Measurements from ENCODE around the gene UBL4A. TPM values are rescaled to one million over a fixed set of nuclear protein-coding genes. Genes with fewer than 3 reads are reported as not detected.

UBL4A gene
- total RNA-seq, 4 donors from 2014 or later, result 26.7 to 32.6 (median 30.1) TPM

DNA sequence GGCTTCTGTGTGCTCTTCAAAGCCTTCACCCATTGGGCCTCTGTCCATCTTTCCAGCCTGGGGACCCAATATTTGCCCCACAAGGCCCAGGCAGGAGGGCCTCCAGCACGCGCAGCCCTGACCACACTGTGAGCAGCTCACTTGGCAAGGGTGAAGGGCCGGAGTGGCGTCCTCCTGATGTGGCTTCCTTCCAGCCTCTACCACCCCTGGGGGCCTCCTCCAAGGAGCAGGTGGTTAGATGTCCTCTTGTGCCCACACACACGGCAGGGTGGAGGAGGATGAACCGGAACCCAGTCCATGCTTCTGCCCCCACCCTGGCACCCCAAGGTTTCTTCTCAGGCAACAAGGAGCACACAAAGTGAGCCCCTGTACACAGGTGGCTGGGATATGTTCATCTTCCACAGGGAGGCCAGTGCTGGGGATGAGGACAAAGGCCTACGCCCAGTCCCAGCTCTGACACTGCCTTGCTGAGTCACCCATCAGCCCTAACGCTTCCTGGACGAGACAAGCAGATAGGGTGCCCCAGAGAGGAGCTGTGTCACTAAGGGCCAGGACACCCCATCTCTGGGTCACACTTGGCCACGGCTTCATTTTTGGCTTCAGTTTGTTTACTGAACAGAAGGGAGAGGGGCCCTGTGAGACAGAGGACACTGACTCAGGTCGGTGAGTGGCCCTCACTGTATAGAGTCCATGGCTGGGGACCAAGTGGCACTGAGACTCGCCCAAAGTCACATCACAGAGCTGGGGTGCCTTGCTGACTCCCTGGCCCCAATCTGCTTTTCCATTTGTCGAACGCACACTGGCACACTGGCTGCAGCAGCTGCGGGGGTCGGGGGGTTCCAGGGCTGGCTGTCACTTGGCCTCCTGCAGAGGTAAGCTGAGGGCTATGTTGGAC, 1.9 kb downstream of the UBL4A start:
- TF ChIP-seq, protein P1, sequence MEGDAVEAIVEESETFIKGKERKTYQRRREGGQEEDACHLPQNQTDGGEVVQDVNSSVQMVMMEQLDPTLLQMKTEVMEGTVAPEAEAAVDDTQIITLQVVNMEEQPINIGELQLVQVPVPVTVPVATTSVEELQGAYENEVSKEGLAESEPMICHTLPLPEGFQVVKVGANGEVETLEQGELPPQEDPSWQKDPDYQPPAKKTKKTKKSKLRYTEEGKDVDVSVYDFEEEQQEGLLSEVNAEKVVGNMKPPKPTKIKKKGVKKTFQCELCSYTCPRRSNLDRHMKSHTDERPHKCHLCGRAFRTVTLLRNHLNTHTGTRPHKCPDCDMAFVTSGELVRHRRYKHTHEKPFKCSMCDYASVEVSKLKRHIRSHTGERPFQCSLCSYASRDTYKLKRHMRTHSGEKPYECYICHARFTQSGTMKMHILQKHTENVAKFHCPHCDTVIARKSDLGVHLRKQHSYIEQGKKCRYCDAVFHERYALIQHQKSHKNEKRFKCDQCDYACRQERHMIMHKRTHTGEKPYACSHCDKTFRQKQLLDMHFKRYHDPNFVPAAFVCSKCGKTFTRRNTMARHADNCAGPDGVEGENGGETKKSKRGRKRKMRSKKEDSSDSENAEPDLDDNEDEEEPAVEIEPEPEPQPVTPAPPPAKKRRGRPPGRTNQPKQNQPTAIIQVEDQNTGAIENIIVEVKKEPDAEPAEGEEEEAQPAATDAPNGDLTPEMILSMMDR (IDR thresholded peaks at IDR 0.05; ENCODE audit: low read depth), result no peak

DNA sequence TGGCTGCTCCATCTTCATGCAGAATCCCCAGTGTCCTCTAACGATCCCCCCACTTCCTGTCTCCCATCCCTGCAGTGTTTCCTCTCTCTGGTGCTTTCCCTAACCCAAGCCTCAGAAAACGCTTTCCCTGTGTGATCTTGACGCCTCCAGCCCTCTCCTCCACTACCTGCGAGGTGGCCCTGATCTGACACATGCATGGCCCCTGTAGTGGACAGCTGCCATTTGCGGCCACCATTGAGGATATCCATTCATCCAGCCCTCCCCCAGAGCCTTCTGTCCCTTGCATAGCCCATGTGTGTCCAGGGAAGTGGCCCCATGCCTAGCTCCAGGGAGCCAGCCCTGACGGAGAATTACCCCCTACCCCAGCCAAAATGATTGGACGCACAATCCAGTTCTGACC, 3.1 kb downstream of the UBL4A start:
- TF ChIP-seq, protein P1 (IDR thresholded peaks at IDR 0.05; ENCODE audit: low read depth), result no peak

DNA sequence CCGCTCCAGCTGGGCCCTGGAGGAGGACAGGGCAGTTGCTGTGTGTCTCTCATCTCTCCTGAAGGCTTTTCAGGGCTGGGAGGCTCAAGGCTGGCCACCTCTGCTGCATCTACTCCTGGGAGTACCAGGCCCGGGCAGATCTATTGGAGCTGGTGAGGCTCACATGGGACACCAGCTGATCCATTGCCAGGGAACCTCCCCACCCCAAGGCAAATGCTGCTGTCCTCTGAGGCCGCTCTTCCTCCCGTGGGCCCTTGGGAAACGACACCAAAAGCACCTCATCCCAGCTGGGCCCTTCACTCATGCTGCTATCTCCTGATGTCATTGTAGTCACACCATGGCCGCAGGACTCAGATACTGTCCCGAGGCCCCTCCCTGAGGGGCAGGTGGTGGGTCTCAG, 3.6 kb downstream of the UBL4A start:
- TF ChIP-seq, protein P1 (IDR thresholded peaks at IDR 0.05; ENCODE audit: low read depth), result no peak

DNA sequence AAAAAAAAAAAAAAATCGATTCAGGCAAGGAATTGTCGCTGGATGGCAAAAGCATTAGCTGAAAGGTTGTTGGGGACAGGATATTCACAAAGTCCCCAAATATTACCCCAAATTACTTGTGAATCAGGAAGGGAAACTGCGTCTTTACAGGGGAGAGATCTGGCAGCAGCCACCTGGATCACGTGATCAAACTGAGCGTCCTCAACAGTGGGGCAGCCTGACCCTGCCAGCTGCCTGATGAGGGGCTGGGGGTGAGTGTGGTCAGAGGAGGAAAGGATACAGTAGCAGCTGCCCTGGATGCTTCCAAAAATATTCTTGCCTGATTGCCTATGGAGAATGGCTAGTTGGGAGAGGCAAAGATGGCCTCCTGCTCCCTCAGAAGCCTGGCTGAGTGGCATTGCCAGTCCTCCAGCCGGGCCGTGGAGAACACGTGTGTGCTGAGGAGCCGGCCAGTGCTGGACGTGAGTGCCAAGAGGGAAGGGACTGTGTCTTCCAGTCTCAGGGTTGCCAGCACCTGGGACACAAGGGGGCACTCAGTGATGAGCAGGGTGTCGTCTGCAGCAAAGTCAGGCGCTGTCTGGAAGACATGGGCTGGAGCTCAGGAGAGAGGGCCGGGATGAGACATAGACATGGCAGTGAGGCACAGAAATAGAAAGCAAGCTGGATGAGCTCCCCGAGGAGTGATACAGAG, 4.4 kb downstream of the UBL4A start:
- TF ChIP-seq, protein P1 (IDR thresholded peaks at IDR 0.05; ENCODE audit: low read depth), result no peak

DNA sequence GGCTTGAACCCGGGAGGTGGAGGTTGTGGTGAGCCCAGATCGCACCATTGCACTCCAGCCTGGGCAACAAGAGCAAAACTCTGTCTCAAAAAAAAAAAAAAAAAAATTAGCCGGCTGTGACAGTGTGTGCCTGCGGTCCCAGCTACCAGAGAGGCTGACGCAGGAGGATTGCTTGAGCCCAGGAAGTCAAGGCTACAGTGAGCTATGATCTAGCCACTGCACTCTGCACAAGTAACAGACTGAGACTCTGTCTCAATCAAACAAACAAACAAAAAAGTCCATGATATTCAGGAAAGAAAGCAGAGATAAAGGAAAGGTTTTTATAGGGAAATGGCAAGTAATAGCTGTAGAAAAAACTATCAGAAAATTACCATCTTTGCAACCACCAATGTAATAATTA, 5.2 kb downstream of the UBL4A start:
- TF ChIP-seq, protein P1 (IDR thresholded peaks at IDR 0.05; ENCODE audit: low read depth), result no peak

DNA sequence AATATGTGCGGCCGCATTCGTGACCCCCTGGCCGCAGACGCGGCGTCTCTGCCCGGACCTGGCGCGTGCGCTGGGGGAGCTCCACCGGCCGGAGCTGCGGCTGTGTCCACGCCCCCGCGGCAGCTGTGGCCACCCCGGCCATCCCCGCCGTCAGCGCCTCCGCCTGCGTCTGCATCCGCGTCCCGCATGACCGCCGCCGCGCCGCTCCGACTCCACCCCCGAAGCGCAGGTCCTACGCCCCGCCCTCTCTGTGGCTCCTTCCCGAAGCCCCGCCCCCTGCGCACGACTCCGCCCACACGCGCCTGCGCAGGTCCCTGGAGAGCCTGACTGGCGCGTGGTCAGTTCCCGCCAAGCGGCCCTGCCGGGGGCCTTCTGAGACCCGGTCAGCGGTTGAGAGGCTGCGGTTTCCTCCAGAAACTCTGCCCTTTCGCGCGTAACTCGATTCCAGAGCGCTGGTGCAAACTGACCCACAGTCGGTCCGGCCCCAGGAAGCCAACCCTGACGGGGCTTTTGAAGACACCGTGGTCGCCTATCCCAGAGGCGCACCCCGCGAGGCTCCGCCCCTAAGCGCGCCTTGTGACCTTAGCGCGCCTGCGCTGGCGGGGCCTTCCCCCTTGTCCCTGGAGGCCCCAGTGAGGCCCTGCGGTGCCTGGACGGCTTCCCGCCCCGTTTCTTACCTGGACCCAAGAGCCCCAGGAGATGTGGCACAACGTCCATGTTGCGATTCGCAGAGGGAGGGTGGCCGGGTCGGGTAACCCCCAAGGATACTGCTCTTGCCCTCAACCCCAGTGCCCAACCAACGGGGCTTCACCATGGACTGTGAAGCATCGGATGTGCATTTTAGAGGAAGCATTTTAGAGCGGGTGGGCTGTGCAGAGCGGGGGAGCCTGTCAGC, 7.4 kb downstream of the UBL4A start, which contains the start of gene LAGE3:
TSS of gene LAGE3 (minus strand) at position 554 of the 895 bp plus-strand sequence. CDS start at position 188, 366 bp downstream.
- TF ChIP-seq, protein P1 (IDR thresholded peaks at IDR 0.05; ENCODE audit: low read depth), result no peak
